Suprapubic skin (tissue), 4 donors: Measurements from ENCODE around the gene IQSEC2. TPM values are rescaled to one million over a fixed set of nuclear protein-coding genes. Genes with fewer than 3 reads are reported as not detected.
A peak's percentile ranks its signal among the peaks of the same experiment; 100 is the strongest.

Experiments used
- DNase-seq, 2 donors: peaks; one replicate each; pipeline ENCODE4 v3.0.0-alpha.2; 2019; ENCODE audit warnings: low spot score in 2 of 2
- H3K27ac ChIP-seq: fragments of 200-600 bp; sonication (generic); one replicate; pipeline ENCODE4 v1.5.1; 2019
- H3K27me3 ChIP-seq: fragments of 200-600 bp; sonication (generic); one replicate; pipeline ENCODE4 v1.5.1; 2019
- H3K36me3 ChIP-seq: fragments of 200-600 bp; sonication (generic); one replicate; pipeline ENCODE4 v1.5.1; 2019
- H3K4me1 ChIP-seq: fragments of 200-600 bp; sonication (generic); one replicate; pipeline ENCODE4 v1.5.1; 2019
- H3K4me3 ChIP-seq: fragments of 200-600 bp; sonication (generic); one replicate; pipeline ENCODE4 v1.5.1; 2019; ENCODE audit warnings: mild to moderate bottlenecking
- H3K9me3 ChIP-seq: fragments of 200-600 bp; sonication (generic); one replicate; pipeline ENCODE4 v1.5.1; 2019
- EP300 ChIP-seq: sonication (generic); formaldehyde crosslinking; IDR thresholded peaks from one replicate; pipeline ENCODE4 v1.6.1; 2017; ENCODE audit warnings: antibody characterized with exemption
- POLR2A ChIP-seq, 2 donors: fragments of 450-650 bp; IDR thresholded peaks; one replicate each; pipeline ENCODE4 v1.6.1; 2017; ENCODE audit warnings: antibody characterized with exemption in 2 of 2, mild to moderate bottlenecking in 2 of 2, moderate library complexity in 2 of 2
- POLR2AphosphoS5 ChIP-seq, 3 donors: sonication (generic); formaldehyde crosslinking; IDR thresholded peaks; one replicate each; pipeline ENCODE4 v1.6.1; 2017; ENCODE audit warnings: antibody characterized with exemption in 3 of 3
- WGBS: methylation state at CpG from one replicate; pipeline ENCODE4 v1.1.5; 2018; 5-methylcytosine and 5-hydroxymethylcytosine counted together
- total RNA-seq, 4 donors: library from RNA; depleted of rRNA; stranded (reverse); fragments of >200 nt; gene quantifications; one replicate each; pipeline ENCODE4 v1.1.0, GENCODE V29; 2016
- TF ChIP-seq, protein P1 (sequence below), 2 donors: fragments of 200-600 bp in 1 of 2; fragments of 450-650 bp in 1 of 2; sonication (generic) in 1 of 2; IDR thresholded peaks; one replicate each; pipeline ENCODE4 v1.5.1; 2016 to 2019; ENCODE audit warnings: antibody characterized with exemption in 2 of 2, mild to moderate bottlenecking in 1 of 2, moderate library complexity in 1 of 2

IQSEC2 gene
- total RNA-seq, 4 donors from 2014 or later, result 24.4 to 42.1 (median 28.9) TPM

DNA sequence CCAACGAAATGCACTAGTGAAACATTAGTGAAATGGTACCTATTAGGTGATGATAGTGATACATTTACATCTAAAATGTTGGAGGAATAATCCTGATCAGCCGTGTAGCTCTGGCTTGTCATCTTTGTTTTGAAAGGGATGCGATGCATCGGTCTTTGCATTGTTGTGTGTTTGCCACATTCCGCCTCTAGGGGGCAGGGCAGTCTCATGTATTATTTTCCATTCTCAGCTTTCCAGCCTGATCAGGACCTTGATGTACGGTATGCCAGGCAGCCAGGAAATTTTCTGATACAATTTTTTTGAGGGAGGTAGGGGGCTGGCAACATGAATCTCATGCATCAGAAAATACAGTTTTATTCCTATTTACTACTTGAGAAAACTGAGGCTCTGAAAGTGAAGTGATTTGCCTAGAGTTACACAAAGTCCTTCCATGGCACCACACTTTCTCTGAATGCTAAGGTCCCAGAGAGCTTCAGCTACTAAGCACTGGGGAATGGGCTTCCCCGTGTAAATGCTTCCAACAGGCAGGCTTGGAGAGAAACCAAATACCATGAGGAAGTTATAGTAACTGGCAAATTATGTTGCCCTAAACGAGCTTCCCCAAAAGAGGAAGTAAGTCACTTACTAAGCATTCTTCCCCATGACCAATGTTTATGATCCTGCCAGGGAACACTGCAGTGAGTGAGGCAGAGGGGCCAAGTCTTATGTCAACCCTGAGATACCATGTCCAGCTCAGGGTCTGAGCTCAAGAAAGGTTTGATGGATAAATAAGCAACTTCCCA, 31.8 kb upstream of the IQSEC2 start:
- H3K9me3 ChIP-seq, result no peaks in the 10 kb centered on the region
- TF ChIP-seq, protein P1, sequence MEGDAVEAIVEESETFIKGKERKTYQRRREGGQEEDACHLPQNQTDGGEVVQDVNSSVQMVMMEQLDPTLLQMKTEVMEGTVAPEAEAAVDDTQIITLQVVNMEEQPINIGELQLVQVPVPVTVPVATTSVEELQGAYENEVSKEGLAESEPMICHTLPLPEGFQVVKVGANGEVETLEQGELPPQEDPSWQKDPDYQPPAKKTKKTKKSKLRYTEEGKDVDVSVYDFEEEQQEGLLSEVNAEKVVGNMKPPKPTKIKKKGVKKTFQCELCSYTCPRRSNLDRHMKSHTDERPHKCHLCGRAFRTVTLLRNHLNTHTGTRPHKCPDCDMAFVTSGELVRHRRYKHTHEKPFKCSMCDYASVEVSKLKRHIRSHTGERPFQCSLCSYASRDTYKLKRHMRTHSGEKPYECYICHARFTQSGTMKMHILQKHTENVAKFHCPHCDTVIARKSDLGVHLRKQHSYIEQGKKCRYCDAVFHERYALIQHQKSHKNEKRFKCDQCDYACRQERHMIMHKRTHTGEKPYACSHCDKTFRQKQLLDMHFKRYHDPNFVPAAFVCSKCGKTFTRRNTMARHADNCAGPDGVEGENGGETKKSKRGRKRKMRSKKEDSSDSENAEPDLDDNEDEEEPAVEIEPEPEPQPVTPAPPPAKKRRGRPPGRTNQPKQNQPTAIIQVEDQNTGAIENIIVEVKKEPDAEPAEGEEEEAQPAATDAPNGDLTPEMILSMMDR (IDR thresholded peaks at IDR 0.05), result peak; percentile 55 to 70
- no peak for TF ChIP-seq EP300
- no peak for TF ChIP-seq POLR2A (IDR thresholded peaks at IDR 0.05)
- H3K27me3 ChIP-seq, result no peaks in the 10 kb centered on the region
- WGBS, result 4% methylated on average over 8 of the region's 8 CpGs
- DNase-seq, result peak in 1 of 2 donors; percentile 82
- H3K4me1 ChIP-seq, result peaks cover 5% of the 10 kb centered on the region
- no peaks in the 10 kb centered on the region for H3K36me3 ChIP-seq
- no peak overlapping the region for H3K27ac ChIP-seq
- no peak overlapping the region for H3K4me3 ChIP-seq

DNA sequence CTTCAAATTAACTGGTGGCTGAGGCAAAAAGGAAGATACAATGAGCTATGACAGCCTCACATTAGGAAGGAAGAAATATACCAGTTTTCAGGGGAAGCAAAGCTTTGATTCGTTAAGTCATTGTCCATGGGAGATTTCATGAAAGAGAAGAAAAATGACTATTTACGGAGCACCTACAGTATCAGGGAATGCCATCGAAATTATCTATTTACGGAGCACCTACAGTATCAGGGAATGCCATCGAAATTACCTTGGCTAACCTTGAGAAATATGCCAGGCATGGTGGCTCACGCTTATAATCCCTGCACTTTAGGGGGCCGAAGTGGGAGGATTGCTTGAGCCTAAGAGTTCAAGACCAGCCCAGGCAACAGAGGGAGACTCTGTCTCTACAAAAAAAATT, 28.5 kb upstream of the IQSEC2 start:
- no peak for DNase-seq
- Histone ChIP-seq H3K27me3 (no peaks in the 10 kb centered on the region), H3K4me1 (no peaks in the 10 kb centered on the region), H3K27ac (no peak overlapping the region), H3K9me3 (no peaks in the 10 kb centered on the region), H3K4me3 (no peak overlapping the region), H3K36me3 (no peaks in the 10 kb centered on the region)
- 85% methylated on average over 7 of the region's 7 CpGs for WGBS
- TF ChIP-seq POLR2AphosphoS5 (IDR thresholded peaks at IDR 0.05) (no peak), EP300 (no peak)

DNA sequence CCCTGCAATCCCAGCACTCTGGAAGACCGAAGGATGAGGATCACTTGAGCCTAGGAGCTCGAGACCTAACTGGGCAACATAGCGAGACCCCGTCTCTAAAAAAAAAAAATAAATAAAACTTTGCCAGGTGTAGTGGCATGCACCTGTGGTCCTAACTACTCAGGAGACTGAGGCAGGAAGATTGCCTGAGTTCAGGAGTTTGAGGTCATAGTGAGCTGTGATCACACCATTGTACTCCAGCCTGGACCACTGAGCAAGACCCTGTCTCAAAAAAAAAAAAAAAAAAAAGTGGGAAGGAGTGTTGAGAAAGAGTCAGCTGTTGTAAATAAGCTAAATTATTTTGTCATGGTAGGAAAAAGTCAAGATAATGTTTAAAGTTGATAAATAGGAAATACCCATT, 27.5 kb upstream of the IQSEC2 start:
- no peaks in the 10 kb centered on the region for H3K36me3 ChIP-seq
- no peak overlapping the region for H3K4me3 ChIP-seq
- H3K9me3 ChIP-seq, result no peaks in the 10 kb centered on the region
- H3K27ac ChIP-seq, result no peak overlapping the region
- 87% methylated on average over 4 of the region's 4 CpGs for WGBS
- H3K27me3 ChIP-seq, result no peaks in the 10 kb centered on the region
- H3K4me1 ChIP-seq, result no peaks in the 10 kb centered on the region
- no peak for TF ChIP-seq EP300
- DNase-seq, result no peak

DNA sequence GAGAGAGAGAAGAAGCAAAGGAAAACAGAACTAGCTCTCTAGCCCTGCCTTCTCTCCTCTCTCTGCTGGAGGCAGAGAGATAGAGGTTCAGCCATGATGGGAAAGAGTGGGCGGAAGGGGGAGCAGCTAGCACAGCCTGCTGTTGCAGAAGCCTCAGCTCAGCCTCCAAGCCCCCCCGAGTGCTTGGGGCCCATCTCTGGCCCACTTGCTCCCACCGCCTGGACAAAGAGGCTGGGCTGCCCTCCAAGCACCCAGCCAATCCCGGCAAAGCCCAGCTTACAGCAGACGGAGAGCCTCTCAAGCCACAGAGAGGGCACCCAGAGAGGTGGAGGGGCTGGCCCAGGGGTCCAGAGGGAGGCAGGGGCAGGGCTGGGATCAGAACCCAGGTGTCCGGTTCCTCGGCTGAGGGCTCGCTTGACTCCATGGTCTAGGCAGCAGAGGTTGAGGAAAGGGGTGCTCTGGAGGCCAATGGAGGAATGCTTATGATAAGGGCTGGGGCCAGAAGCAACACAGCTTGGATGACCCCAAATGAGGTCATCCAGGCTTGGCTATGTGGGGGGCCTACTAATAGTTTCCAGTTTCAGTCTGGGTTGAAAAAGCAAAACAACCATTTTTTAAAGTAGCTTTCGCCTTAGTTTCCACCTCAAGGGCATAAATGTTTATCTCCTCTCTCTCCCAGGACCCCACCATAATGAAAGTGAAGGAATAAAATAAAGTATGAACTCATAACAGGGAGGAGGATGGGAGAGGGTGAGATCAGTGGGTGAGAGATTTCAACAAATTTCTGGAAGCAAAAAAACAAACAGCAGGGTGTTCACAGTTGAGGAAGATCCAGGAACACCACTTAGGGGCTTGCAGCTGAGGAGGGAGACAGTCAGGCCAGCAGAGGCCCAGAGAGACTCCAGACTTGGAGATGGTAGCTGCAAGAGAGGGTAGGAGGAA, 24.9 kb upstream of the IQSEC2 start:
- TF ChIP-seq, protein P1 (IDR thresholded peaks at IDR 0.05), result no peak
- TF ChIP-seq POLR2A (IDR thresholded peaks at IDR 0.05), result no peak
- TF ChIP-seq EP300, result no peak
- no peak for TF ChIP-seq POLR2AphosphoS5 (IDR thresholded peaks at IDR 0.05)
- DNase-seq, result no peak
- Histone ChIP-seq H3K9me3 (no peaks in the 10 kb centered on the region), H3K4me1 (no peaks in the 10 kb centered on the region), H3K4me3 (no peak overlapping the region), H3K36me3 (no peaks in the 10 kb centered on the region), H3K27ac (no peak overlapping the region), H3K27me3 (no peaks in the 10 kb centered on the region)
- 88% methylated on average over 5 of the region's 9 CpGs for WGBS

DNA sequence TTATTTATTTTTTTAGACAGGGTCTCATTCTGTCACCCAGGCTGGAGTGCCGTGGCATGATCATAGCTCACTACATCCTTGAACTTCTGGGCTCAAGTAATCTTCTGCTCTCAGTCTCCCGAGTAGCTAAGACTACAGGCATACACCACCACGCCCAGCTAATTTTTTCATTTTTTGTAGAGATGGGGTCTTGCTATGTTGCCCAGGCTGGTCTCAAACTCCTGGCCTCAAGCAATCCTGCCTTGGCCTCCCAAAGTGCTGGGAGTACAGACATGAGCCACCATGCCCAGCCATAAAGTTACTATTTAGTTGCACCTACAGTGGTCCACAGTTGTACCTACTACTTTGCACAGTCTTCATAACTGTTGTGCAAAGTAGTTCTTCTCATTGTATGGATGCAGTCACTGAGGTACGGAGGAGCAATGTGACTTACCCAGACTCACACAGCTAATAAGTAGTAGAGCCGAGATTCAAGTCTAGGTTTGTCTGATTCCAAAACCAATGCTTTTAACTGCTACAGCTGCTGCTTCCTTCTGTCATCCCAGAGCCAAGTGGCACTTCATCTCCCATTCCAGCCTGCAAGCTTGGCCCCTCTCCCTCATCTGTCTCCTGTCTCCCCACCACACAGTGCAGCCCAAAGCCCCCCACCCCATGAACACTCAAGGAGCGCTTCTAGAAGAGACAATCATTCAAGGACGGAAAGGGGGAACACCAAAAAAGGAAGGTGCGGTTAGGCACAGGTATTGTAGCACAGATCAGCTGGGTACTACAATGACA, 24.0 kb upstream of the IQSEC2 start:
- WGBS, result 96% methylated on average over 8 of the region's 8 CpGs
- no peaks in the 10 kb centered on the region for H3K27me3 ChIP-seq
- TF ChIP-seq POLR2AphosphoS5 (IDR thresholded peaks at IDR 0.05) (no peak), EP300 (no peak), POLR2A (IDR thresholded peaks at IDR 0.05) (no peak)
- TF ChIP-seq, protein P1 (IDR thresholded peaks at IDR 0.05), result no peak
- no peak overlapping the region for H3K4me3 ChIP-seq
- H3K27ac ChIP-seq, result no peak overlapping the region
- H3K36me3 ChIP-seq, result no peaks in the 10 kb centered on the region
- DNase-seq, result no peak
- H3K4me1 ChIP-seq, result no peaks in the 10 kb centered on the region
- H3K9me3 ChIP-seq, result no peaks in the 10 kb centered on the region
